Stimulated activated CD8-positive, alpha-beta memory T cell treated with anti-CD3 and anti-CD28 coated beads, Interleukin-12 subunit alpha, Interleukin-12 subunit beta, amount 100 ng/mL, for 24 hours (primary cell): ENCODE measurements around the gene PADI2.

ENCODE experiments used
- DNase-seq: peaks from one replicate; pipeline ENCODE4 v3.0.0-alpha.2; 2020; ENCODE audit errors: extremely low read depth

The PADI2 gene

GRCh38 chr1:17055801-17056200, 63.5 kb downstream of the PADI2 start:
- DNase-seq = no peak

GRCh38 chr1:17053685-17054410, 65.4 kb downstream of the PADI2 start, which contains the start of gene SDHB:
Gene SDHB (minus strand): TSS chr1:17054032. CDS start chr1:17054019, 13 bp downstream.
- DNase-seq = peak; percentile 96

GRCh38 chr1:17053086-17053684, 66.1 kb downstream of the PADI2 start:
- DNase-seq = no peak

- DNase-seq = no peak
These were observed 66.6 kb downstream of the PADI2 start for GRCh38 chr1:17052641-17053040.

GRCh38 chr1:17052038-17052437, 67.2 kb downstream of the PADI2 start:
- DNase-seq = no peak

- DNase-seq = no peak
These were observed 71.3 kb downstream of the PADI2 start for GRCh38 chr1:17047924-17048323.

GRCh38 chr1:17046334-17046657, 73.0 kb downstream of the PADI2 start:
- no peak for DNase-seq

GRCh38 chr1:17045634-17046333, 73.5 kb downstream of the PADI2 start:
- no peak for DNase-seq

GRCh38 chr1:17045150-17045549, 74.1 kb downstream of the PADI2 start:
- DNase-seq = no peak

- DNase-seq = no peak
These were observed 75.6 kb downstream of the PADI2 start for GRCh38 chr1:17043676-17044075.

GRCh38 chr1:17040135-17040534, 79.1 kb downstream of the PADI2 start:
- no peak for DNase-seq

- DNase-seq = no peak
These were observed 79.7 kb downstream of the PADI2 start for GRCh38 chr1:17039522-17039921.

- no peak for DNase-seq
These were observed 85.8 kb downstream of the PADI2 start for GRCh38 chr1:17033481-17033880.

- DNase-seq = no peak
These were observed 86.5 kb downstream of the PADI2 start for GRCh38 chr1:17032741-17033140.

GRCh38 chr1:17031436-17031835, 87.8 kb downstream of the PADI2 start:
- DNase-seq = no peak

GRCh38 chr1:17030206-17030605, 89.0 kb downstream of the PADI2 start:
- DNase-seq = no peak

- no peak for DNase-seq
These were observed 90.5 kb downstream of the PADI2 start for GRCh38 chr1:17028662-17029188.

GRCh38 chr1:17027900-17028299, 91.4 kb downstream of the PADI2 start:
- DNase-seq = no peak

GRCh38 chr1:17027403-17027802, 91.8 kb downstream of the PADI2 start:
- DNase-seq = no peak

GRCh38 chr1:17024721-17025120, 94.5 kb downstream of the PADI2 start:
- DNase-seq = no peak

- no peak for DNase-seq
These were observed 95.7 kb downstream of the PADI2 start for GRCh38 chr1:17023573-17023972.

GRCh38 chr1:17023102-17023501, 96.1 kb downstream of the PADI2 start:
- no peak for DNase-seq

GRCh38 chr1:17021896-17022295, 97.4 kb downstream of the PADI2 start:
- DNase-seq = no peak
